Activated naive CD8-positive, alpha-beta T cell (primary cell): ENCODE data around the gene NCKAP5L.
"Not testable (repeated sequence)": the region's sequence is repeated elsewhere in the genome, so short reads cannot be mapped to it uniquely, and the experiment has no call there.

ENCODE experiments used
- H3K27ac Mint-ChIP-seq: one replicate; pipeline ENCODE4 v1.8.0; 2021; ENCODE audit warnings: mixed read lengths
- H3K27me3 Mint-ChIP-seq: one replicate; pipeline ENCODE4 v1.8.0; 2021; ENCODE audit warnings: mixed read lengths
- H3K36me3 Mint-ChIP-seq: one replicate; pipeline ENCODE4 v1.8.0; 2021; ENCODE audit warnings: mixed read lengths
- H3K4me1 Mint-ChIP-seq: one replicate; pipeline ENCODE4 v1.8.0; 2021; ENCODE audit warnings: low read depth, mixed read lengths
- H3K4me3 Mint-ChIP-seq: one replicate; pipeline ENCODE4 v1.8.0; 2021; ENCODE audit warnings: mild to moderate bottlenecking, mixed read lengths
- H3K9me3 Mint-ChIP-seq: one replicate; pipeline ENCODE4 v1.8.0; 2021; ENCODE audit warnings: low read depth, mixed read lengths

The NCKAP5L gene, protein sequence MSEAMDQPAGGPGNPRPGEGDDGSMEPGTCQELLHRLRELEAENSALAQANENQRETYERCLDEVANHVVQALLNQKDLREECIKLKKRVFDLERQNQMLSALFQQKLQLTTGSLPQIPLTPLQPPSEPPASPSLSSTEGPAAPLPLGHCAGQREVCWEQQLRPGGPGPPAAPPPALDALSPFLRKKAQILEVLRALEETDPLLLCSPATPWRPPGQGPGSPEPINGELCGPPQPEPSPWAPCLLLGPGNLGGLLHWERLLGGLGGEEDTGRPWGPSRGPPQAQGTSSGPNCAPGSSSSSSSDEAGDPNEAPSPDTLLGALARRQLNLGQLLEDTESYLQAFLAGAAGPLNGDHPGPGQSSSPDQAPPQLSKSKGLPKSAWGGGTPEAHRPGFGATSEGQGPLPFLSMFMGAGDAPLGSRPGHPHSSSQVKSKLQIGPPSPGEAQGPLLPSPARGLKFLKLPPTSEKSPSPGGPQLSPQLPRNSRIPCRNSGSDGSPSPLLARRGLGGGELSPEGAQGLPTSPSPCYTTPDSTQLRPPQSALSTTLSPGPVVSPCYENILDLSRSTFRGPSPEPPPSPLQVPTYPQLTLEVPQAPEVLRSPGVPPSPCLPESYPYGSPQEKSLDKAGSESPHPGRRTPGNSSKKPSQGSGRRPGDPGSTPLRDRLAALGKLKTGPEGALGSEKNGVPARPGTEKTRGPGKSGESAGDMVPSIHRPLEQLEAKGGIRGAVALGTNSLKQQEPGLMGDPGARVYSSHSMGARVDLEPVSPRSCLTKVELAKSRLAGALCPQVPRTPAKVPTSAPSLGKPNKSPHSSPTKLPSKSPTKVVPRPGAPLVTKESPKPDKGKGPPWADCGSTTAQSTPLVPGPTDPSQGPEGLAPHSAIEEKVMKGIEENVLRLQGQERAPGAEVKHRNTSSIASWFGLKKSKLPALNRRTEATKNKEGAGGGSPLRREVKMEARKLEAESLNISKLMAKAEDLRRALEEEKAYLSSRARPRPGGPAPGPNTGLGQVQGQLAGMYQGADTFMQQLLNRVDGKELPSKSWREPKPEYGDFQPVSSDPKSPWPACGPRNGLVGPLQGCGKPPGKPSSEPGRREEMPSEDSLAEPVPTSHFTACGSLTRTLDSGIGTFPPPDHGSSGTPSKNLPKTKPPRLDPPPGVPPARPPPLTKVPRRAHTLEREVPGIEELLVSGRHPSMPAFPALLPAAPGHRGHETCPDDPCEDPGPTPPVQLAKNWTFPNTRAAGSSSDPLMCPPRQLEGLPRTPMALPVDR (N-terminal part only)

DNA sequence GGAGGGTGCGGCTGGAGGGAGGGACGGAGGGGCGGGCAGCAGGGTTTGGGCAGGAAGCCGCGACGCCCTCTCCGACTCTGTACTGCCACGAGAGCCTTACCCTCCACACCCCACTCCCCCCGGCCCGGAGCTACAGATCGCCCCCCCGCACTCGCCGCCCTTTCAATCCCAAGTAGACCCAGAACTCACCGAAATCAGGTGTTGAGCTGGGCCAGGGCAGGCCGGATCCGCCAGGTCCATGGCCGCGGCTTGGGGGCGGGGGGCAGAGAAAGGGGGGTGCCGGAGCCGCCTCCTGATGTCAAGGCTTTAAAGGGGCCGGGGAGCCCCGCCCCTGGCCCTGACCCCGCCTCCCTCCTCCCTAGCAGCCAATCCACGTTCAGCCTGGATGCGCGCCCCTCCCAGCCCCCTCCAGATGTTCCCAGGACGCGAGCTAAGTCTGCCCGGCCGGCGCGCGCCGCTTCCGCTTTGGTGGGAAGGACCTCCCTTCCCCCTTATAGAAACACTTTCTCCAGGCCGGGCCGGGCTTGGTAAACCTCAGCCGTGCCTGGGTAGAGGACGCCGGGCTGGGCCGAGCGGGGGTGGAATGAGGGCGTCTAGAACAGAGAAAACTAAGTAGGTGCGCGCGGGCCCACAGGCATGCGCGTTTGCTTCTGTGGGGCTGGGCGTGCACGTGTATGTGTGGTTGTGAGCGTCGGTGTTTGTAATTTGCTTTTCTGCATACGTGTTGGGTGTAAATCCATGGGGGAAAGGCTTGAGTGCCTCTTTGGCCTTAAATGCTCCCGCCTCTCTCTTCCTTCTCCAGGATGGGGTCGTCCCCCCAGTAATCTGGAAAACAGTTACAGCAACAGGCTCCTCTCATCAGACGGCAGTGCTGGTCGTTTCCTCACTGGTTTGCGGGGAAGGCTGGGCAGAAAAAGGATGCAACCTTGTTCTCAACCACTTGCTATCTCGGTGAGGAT, at the start of gene NCKAP5L:
NCKAP5L (minus strand) TSS at position 281 of the 959 bp plus-strand sequence. CDS start 24,369 bp downstream, outside the sequence.
- Mint-ChIP-seq H3K36me3 (no peaks in the 10 kb centered on the region), H3K4me1 (peaks cover 32% of the 10 kb centered on the region), H3K9me3 (no peaks in the 10 kb centered on the region), H3K27me3 (no peaks in the 10 kb centered on the region), H3K27ac (peak within 1 kb of the TSS; percentile 96), H3K4me3 (peak within 1 kb of the TSS; percentile 94)

DNA sequence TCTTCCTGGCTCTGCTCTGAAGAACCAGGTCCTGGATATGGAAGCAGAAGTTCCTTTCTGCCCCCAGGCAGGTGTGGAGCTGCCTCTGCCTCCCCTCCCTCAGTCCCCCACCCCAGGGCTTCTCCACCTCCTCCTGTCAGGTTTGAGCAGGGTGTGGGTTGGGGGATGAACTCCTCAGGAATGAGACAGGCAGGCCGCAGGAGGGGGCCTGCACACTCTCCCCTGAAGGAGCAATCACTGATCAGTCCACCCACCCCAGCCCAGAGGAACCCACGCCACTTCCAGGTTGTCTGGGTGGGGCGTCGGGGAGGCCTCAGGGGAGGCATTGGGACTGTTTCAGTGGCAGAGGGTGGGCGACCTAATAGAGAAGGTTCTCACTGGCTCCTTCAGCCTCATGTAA, 48.9 kb upstream of the NCKAP5L start:
- Mint-ChIP-seq H3K4me1 (no peaks in the 10 kb centered on the region), H3K4me3 (no peak overlapping the region), H3K27ac (no peak overlapping the region), H3K9me3 (no peaks in the 10 kb centered on the region), H3K36me3 (no peaks in the 10 kb centered on the region), H3K27me3 (no peaks in the 10 kb centered on the region)

DNA sequence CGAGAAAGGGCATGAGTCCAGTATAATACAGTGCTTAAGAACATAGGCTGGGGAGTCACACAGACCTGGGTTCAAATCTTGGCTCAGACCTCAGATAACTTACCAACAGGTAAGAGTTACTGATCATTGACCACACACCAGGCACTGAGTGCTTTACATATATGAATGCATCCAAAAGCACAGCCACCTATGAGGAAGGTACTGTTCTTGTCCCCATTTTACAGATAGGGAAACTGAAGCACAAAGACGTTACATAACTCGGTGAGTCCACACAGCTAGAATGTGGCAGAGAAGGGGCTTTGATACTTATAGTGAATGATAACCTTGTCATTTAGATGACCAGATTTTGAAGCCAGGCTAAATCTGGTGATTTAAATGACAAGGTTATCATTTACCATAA, 47.9 kb upstream of the NCKAP5L start:
- no peaks in the 10 kb centered on the region for H3K9me3 Mint-ChIP-seq
- H3K27ac Mint-ChIP-seq, result no peak overlapping the region
- no peaks in the 10 kb centered on the region for H3K4me1 Mint-ChIP-seq
- H3K36me3 Mint-ChIP-seq, result no peaks in the 10 kb centered on the region
- no peak overlapping the region for H3K4me3 Mint-ChIP-seq
- no peaks in the 10 kb centered on the region for H3K27me3 Mint-ChIP-seq

DNA sequence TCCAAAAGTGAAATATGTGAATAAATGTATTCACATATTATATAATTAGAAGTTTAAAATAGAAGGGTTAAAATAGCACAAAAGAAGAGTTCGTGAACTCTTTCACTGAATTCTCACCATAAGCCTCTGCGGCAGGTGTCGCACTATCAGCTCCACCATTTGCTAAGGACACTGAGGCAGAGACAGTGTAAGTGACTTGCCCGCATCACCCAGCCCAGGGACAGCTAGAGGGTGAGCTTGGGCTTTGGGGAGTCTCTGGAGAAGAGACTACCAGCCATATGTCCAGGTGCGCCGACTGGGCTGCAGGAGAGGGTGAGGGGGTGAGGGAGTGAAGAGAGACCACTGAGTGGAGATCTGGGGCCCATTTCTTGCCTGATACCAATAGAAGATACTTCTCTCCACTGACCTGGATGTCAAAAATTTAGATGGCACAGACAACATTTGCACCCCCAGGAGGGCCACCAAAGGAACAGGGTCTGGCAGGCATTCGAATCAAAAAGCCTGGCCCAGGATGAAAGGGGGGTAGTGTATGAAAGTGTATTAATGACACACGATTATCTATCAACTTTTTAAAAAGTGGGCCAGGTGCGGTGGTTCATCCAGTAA, 47.0 kb upstream of the NCKAP5L start:
- H3K36me3 Mint-ChIP-seq, result no peaks in the 10 kb centered on the region
- no peaks in the 10 kb centered on the region for H3K27me3 Mint-ChIP-seq
- no peak overlapping the region for H3K4me3 Mint-ChIP-seq
- H3K27ac Mint-ChIP-seq, result no peak overlapping the region
- no peaks in the 10 kb centered on the region for H3K9me3 Mint-ChIP-seq
- H3K4me1 Mint-ChIP-seq, result no peaks in the 10 kb centered on the region

DNA sequence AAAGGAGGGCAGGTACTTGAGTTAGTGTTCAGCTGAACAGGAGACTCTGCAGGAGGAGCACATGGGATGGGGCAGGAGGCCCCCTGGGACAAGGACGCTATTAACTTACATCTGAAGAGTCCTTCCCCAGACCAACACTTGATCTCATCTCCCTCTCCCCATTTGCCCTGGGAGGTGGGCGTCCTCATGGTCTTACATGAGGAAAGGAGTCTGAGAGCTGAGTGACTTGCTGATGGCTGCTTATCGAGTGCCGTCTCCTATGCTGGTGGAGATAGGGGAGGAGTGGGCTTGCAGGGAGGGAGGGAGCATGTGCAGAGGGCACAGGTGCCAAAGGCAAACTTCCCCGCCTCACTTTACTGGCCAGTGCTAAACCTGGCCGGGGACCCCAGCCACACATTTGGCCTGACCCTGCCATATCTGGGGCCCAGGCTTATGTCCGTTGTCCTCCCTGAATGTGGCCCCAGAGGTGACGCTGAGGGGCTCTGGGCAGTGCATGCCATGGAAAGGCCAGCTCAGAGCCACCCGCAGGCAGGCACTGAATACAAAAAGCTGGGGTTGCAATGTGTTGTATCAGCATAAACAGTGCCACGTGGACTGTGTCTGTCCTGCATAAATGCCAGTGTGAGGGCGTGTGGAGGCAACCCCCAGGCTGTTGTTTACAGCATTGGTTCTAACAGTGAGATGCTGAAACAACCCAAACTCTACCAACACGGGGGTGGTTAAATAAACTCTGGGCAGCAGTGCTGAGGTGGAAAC, 46.1 kb upstream of the NCKAP5L start:
- no peaks in the 10 kb centered on the region for H3K9me3 Mint-ChIP-seq
- H3K27me3 Mint-ChIP-seq, result no peaks in the 10 kb centered on the region
- no peaks in the 10 kb centered on the region for H3K36me3 Mint-ChIP-seq
- no peaks in the 10 kb centered on the region for H3K4me1 Mint-ChIP-seq
- H3K27ac Mint-ChIP-seq, result no peak overlapping the region
- no peak overlapping the region for H3K4me3 Mint-ChIP-seq

DNA sequence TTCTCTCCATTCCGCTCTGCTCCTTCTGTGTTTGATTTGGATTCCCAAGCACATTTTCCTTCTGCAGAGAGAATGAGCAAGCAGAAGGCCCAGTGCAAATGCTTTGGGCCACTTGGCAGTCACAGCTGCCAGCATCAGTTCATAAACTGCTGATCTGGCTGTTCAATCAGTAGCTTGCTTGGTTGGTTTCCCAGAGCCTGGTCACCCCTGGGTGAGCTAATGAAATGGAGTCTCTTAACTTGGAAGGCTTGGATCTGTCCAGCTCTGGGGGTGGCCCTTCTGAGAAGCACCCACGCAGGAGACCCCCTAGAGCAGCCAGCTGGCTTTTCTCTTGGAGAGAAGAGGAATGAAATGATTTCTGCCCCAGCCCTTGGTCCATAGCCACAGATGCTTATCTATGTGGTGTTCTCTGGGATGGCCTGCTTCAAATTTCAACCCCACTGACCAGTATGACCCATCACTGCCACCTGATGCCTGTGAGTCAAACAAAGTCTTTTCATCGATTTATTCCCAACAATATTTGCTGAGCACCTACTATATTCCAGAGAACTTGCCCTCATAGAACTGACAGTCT, 45.2 kb upstream of the NCKAP5L start:
- Mint-ChIP-seq H3K9me3 (no peaks in the 10 kb centered on the region), H3K4me3 (no peak overlapping the region), H3K36me3 (no peaks in the 10 kb centered on the region), H3K4me1 (no peaks in the 10 kb centered on the region), H3K27ac (no peak overlapping the region), H3K27me3 (no peaks in the 10 kb centered on the region)

DNA sequence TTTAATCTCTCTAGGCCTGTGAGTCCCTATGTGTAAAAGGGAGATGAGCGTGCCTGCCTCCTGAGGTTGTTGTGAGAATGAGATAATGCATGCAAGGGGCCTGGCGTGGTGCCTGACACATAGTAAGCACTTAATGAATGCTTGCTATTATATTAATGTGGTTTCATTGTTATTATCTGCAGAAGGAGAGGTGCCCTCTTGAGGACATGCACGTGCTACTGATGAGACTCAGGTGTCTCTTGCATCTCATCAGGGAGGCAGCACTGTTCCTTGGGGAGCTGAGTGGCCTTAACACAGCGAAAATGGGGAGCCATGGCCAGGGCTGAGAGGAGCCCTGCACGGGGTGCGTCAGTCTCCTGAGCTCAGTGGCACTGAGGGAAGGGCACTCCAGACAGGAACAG, 44.6 kb upstream of the NCKAP5L start:
- Mint-ChIP-seq H3K36me3 (no peaks in the 10 kb centered on the region), H3K4me1 (no peaks in the 10 kb centered on the region), H3K9me3 (no peaks in the 10 kb centered on the region), H3K4me3 (no peak overlapping the region), H3K27ac (no peak overlapping the region), H3K27me3 (no peaks in the 10 kb centered on the region)

DNA sequence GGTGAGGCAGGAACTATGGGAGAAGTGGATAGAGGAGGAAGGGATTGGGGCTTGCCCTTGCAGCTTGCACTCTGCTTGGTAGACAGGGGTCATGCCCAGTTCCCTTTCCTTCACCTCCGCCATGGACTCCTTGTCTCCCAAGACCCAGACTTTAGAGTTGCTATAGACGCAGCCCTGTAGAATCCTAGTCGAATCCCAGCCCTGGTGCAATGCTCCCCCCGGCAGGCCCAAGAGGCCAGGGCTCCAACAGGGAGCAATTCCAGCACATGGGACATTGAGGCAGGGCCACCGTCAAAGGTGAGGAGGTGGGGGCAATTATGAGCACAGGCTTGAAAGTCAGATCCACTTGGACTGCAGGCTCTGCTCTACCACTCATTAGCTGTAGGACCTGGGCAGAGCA, 44.2 kb upstream of the NCKAP5L start:
- Mint-ChIP-seq H3K4me3 (no peak overlapping the region), H3K9me3 (no peaks in the 10 kb centered on the region), H3K27ac (no peak overlapping the region), H3K27me3 (no peaks in the 10 kb centered on the region), H3K36me3 (no peaks in the 10 kb centered on the region), H3K4me1 (no peaks in the 10 kb centered on the region)

DNA sequence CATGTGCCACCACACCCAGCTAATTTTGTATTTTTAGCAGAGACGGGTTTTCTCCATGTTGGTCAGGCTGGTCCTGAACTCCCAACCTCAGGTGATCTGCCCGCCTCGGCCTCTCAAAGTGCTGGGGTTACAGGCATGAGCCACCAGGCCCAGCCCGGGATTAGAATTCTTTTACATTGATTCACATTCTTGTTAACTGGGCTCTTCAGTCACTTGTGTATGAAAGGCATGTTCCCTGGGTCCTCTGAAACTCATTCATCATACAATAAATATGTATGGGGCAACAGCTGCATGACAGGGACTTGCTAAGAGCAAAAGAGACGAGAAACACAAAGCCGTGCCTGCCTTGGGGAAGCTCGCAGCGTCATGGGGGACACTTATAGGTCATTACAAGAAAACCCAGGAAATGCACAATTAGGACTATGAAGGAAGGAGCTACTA, 43.6 kb upstream of the NCKAP5L start:
- H3K36me3 Mint-ChIP-seq, H3K4me3 Mint-ChIP-seq, H3K9me3 Mint-ChIP-seq, H3K4me1 Mint-ChIP-seq, H3K27ac Mint-ChIP-seq, H3K27me3 Mint-ChIP-seq: not testable (repeated sequence)

DNA sequence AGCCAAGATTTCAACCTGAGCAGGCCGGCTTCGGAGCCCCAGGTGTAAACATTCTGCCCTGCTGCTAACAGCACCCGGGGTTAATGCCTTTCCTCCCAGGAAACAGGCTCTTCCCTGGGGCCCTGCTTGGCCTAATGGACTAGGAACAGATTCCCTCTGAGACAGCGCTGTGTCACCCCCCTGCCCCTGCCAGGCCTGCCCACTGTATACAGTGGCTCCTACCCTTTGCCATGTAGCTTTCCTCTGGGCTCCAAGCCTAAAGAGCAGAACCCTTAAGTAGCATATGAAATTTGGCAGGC, 43.0 kb upstream of the NCKAP5L start:
- Mint-ChIP-seq H3K36me3 (no peaks in the 10 kb centered on the region), H3K4me1 (no peaks in the 10 kb centered on the region), H3K27ac (no peak overlapping the region), H3K9me3 (no peaks in the 10 kb centered on the region), H3K27me3 (no peaks in the 10 kb centered on the region), H3K4me3 (no peak overlapping the region)

DNA sequence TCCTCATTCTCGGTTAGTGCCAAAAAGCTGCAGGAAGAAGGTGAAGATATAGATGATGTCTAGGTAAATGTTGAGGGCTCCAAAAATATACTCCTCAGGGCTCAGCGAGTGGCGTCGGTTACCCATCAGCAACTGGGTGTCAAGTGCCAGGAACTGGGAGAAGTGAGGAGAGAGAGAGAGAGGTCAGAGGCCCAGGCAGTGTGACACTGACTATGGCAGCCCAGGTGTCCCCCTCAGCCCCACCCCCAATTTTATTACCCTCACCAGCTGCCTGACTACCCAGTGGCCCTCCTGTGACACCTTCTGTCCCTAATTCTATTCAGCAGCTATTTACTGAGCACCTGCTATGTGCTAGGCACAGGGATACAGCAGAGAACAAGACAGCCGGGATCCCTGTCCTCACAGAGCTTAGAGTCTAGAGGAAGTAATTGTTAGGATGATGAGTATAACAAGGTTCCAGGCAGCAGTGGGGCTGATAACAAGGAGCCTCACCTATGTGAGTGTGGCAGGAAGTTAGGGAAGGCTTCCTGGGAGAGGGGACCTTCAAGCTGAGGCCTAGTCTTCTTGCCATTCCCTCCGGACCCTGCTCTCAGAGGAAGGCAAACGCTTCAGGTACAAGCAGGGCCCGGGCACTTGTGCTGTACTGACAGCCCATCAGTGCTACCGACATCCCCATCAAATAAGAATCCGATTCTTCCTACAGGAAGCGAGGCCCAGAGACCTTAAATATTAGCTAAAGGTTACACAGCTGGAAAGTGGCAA, 42.5 kb upstream of the NCKAP5L start:
- Mint-ChIP-seq H3K4me3 (no peak overlapping the region), H3K27ac (no peak overlapping the region), H3K9me3 (no peaks in the 10 kb centered on the region), H3K36me3 (no peaks in the 10 kb centered on the region), H3K4me1 (no peaks in the 10 kb centered on the region), H3K27me3 (no peaks in the 10 kb centered on the region)

DNA sequence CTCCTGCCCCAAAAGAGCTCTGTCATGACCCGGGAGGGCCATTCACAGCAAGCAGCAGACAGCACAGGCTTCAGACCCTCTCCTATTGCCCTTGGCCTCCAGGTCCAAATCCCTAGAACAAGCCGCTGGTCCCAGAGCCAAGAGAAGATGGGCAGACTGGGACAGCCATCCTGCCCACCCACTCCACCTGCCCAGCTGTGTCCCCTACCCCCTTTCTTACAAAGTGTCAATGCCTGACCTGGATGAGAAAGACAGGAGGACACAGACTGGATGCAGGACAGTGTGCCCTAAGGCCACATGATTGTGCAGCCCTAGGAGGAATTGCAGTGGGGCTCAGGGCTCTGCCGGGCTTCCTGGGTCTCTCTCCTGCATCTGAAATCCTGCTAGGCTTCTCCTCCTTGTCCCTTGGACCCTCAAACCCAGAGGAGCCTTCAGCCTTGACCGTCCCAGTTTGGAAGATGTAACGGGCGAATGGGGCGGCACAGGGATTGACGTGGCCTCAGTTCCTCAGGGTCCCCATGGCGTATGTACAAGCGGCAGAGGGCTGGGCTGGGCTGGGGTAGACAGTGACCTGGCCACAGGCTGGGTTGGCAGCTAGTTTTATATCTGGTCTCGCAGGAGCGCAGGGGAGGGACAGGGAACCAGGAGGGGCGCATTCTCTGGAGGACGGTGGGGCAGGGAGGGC, 41.7 kb upstream of the NCKAP5L start:
- Mint-ChIP-seq H3K4me3 (no peak overlapping the region), H3K9me3 (no peaks in the 10 kb centered on the region), H3K36me3 (no peaks in the 10 kb centered on the region), H3K27me3 (no peaks in the 10 kb centered on the region), H3K27ac (no peak overlapping the region), H3K4me1 (no peaks in the 10 kb centered on the region)
